Fibroblast of lung (primary cell): Measurements from ENCODE around the gene GPR132.

Experiments
- EZH2 ChIP-seq: IDR thresholded peaks from 2 replicates; pipeline ENCODE4 v1.5.1; 2012; ENCODE audit warnings: low read length, control low read depth, mild to moderate bottlenecking; ENCODE audit errors: missing control alignments
- TF ChIP-seq, protein P1 (sequence below), 2 donors: IDR thresholded peaks in 1 of 2; conservative IDR thresholded peaks in 1 of 2; 1 replicate in 1 of 2; 2 replicates in 1 of 2; pipeline ENCODE4 v1.5.1; 2011 to 2012; ENCODE audit warnings: low read length in 2 of 2, control low read depth in 1 of 2, inconsistent platforms in 1 of 2, low read depth in 1 of 2, mild to moderate bottlenecking in 1 of 2

DNA sequence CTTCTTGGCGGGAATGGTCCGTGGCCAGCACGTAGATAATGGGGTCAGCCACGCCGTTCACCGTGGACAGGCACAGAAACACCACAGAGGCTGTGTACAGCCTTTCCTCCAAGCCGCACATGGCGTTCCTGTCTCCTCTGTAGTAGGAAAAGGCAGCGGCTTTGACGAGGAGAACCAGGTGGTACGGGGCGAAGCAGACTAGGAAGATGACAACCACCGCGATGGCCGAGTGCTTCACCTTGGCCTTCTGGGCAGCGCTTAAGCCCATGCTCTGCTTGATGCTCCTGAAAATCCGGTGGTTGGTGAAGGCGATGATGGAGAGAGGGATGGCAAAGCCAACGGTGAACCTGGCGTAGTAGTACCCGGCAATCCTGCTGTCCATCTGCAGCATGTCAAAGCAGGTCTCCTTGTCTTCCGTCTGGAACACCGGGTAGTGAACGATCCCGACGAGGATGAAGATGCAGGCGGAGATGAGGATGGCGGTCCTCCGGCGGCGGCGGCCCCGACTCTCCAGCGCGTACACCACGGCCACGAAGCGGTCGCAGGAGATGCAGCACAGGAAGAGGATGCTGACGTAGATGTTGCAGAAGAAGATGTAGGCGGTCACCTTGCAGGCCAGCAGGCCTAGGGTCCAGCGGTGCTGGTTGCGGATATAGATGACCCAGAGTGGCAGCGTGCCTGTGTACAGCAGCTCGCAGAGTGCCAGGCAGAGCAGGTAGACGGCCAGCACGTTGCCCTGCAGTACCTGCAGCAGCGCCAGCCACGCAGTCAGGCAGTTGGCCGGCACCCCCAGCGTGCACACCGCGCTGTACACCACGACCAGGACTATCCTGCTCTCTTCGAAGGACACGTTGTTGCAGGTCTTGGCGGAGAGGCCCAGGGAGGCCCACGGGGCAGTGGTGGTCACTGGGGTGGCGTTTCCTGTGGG lies 13.8 kb downstream of the GPR132 start:
- TF ChIP-seq, protein P1, sequence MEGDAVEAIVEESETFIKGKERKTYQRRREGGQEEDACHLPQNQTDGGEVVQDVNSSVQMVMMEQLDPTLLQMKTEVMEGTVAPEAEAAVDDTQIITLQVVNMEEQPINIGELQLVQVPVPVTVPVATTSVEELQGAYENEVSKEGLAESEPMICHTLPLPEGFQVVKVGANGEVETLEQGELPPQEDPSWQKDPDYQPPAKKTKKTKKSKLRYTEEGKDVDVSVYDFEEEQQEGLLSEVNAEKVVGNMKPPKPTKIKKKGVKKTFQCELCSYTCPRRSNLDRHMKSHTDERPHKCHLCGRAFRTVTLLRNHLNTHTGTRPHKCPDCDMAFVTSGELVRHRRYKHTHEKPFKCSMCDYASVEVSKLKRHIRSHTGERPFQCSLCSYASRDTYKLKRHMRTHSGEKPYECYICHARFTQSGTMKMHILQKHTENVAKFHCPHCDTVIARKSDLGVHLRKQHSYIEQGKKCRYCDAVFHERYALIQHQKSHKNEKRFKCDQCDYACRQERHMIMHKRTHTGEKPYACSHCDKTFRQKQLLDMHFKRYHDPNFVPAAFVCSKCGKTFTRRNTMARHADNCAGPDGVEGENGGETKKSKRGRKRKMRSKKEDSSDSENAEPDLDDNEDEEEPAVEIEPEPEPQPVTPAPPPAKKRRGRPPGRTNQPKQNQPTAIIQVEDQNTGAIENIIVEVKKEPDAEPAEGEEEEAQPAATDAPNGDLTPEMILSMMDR (conservative IDR thresholded peaks at IDR 0.05 in 1 of 2, IDR thresholded peaks at IDR 0.05 in 1 of 2; ENCODE audit: low read depth in 1 of 2, low read length in 2 of 2): no peak
- TF ChIP-seq EZH2: no peak
